CD4-positive, alpha-beta T cell treated with Interleukin-6 for 4 hours (primary cell): ENCODE measurements around the gene NUTM2B.
"Not testable (repeated sequence)": the region's sequence is repeated elsewhere in the genome, so short reads cannot be mapped to it uniquely, and the experiment has no call there.

ENCODE experiments used
- DNase-seq: peaks from one replicate; pipeline ENCODE4 v3.0.0-alpha.2; 2020; ENCODE audit warnings: mixed read lengths

NUTM2B gene

GRCh38 chr10:79702927-79703326, at the start of gene NUTM2B:
Gene NUTM2B (plus strand): TSS chr10:79703227. CDS start chr10:79703610, 383 bp downstream.
- DNase-seq = not testable (repeated sequence)

GRCh38 chr10:79663287-79663686, 39.7 kb upstream of the NUTM2B start:
- not testable (repeated sequence) for DNase-seq

- DNase-seq = not testable (repeated sequence)
Observed at GRCh38 chr10:79664686-79665085, 38.3 kb upstream of the NUTM2B start.

- DNase-seq = not testable (repeated sequence)
Observed at GRCh38 chr10:79669248-79669788, 33.7 kb upstream of the NUTM2B start.

GRCh38 chr10:79674878-79675277, 28.1 kb upstream of the NUTM2B start:
- DNase-seq = not testable (repeated sequence)

GRCh38 chr10:79683026-79683883, 19.8 kb upstream of the NUTM2B start:
- DNase-seq = not testable (repeated sequence)

- not testable (repeated sequence) for DNase-seq
Observed at GRCh38 chr10:79683884-79684720, 18.9 kb upstream of the NUTM2B start.

GRCh38 chr10:79685044-79685685, 17.9 kb upstream of the NUTM2B start:
- peak; percentile 60 for DNase-seq

- DNase-seq = not testable (repeated sequence)
Observed at GRCh38 chr10:79686595-79686994, 16.4 kb upstream of the NUTM2B start.

- not testable (repeated sequence) for DNase-seq
Observed at GRCh38 chr10:79687406-79688150, 15.4 kb upstream of the NUTM2B start.

- DNase-seq = not testable (repeated sequence)
Observed at GRCh38 chr10:79688798-79689197, 14.2 kb upstream of the NUTM2B start.

GRCh38 chr10:79696596-79696995, 6.4 kb upstream of the NUTM2B start:
- not testable (repeated sequence) for DNase-seq

GRCh38 chr10:79697141-79697540, 5.9 kb upstream of the NUTM2B start:
- DNase-seq = not testable (repeated sequence)

GRCh38 chr10:79700381-79700944, 2.6 kb upstream of the NUTM2B start:
- DNase-seq = not testable (repeated sequence)

GRCh38 chr10:79707017-79707416, 4.0 kb downstream of the NUTM2B start:
- not testable (repeated sequence) for DNase-seq

GRCh38 chr10:79714976-79715375, 11.9 kb downstream of the NUTM2B start:
- not testable (repeated sequence) for DNase-seq

GRCh38 chr10:79716917-79717579, 14.0 kb downstream of the NUTM2B start:
- DNase-seq = not testable (repeated sequence)

- DNase-seq = not testable (repeated sequence)
Observed at GRCh38 chr10:79720000-79720399, 17.0 kb downstream of the NUTM2B start.

- DNase-seq = not testable (repeated sequence)
Observed at GRCh38 chr10:79726620-79727019, 23.6 kb downstream of the NUTM2B start.

- DNase-seq = not testable (repeated sequence)
Observed at GRCh38 chr10:79744844-79745243, 41.8 kb downstream of the NUTM2B start.

- not testable (repeated sequence) for DNase-seq
Observed at GRCh38 chr10:79748510-79748909, 45.5 kb downstream of the NUTM2B start.
